ENCODE measurements around the gene ORC5.

The ORC5 gene

GRCh38 chr7:104124469-104124868 lies 83.3 kb downstream of the ORC5 start:
- no peak for DNase-seq

- DNase-seq, result no peak
Observed at GRCh38 chr7:104123786-104124185, 84.0 kb downstream of the ORC5 start.

- no peak for DNase-seq
Observed at GRCh38 chr7:104113788-104114187, 94.0 kb downstream of the ORC5 start.

GRCh38 chr7:104112623-104113022 lies 95.2 kb downstream of the ORC5 start:
- DNase-seq, result no peak

- no peak for DNase-seq
Observed at GRCh38 chr7:104111271-104111670, 96.5 kb downstream of the ORC5 start.

GRCh38 chr7:104106108-104106905 lies 101.5 kb downstream of the ORC5 start:
- DNase-seq, result no peak

GRCh38 chr7:104098890-104099289 lies 108.9 kb downstream of the ORC5 start:
- DNase-seq, result no peak

- no peak for DNase-seq
Observed at GRCh38 chr7:104096683-104097082, 111.1 kb downstream of the ORC5 start.

- DNase-seq, result no peak
Observed at GRCh38 chr7:104093127-104093526, 114.7 kb downstream of the ORC5 start.

- DNase-seq, result no peak
Observed at GRCh38 chr7:104091242-104091641, 116.6 kb downstream of the ORC5 start.

GRCh38 chr7:104089612-104090011 lies 118.2 kb downstream of the ORC5 start:
- DNase-seq, result no peak

GRCh38 chr7:104089061-104089460 lies 118.8 kb downstream of the ORC5 start:
- DNase-seq, result no peak
